PFSK-1 (cell line): ENCODE measurements around the gene MPPED1.

Experiments
- FOXP2 ChIP-seq: optimal IDR thresholded peaks from 2 replicates; pipeline ENCODE3; 2011; ENCODE audit warnings: borderline replicate concordance, control low read depth, inconsistent platforms; ENCODE audit not compliant: insufficient read depth; ENCODE audit errors: extremely low read length, extremely low read depth
- POLR2AphosphoS5 ChIP-seq: IDR thresholded peaks from 2 replicates; pipeline ENCODE4 v1.6.1; 2012; ENCODE audit warnings: low read depth, mild to moderate bottlenecking, control low read depth, low read length, moderate library complexity
- SIN3A ChIP-seq: IDR thresholded peaks from 2 replicates; pipeline ENCODE4 v1.6.1; 2012; ENCODE audit warnings: mild to moderate bottlenecking, low read length, moderate library complexity, borderline replicate concordance; ENCODE audit not compliant: insufficient read depth
- TAF1 ChIP-seq: IDR thresholded peaks from 2 replicates; pipeline ENCODE4 v1.6.1; 2012; ENCODE audit warnings: low read length, control low read depth, borderline replicate concordance; ENCODE audit not compliant: insufficient read depth
- TF ChIP-seq, protein P1 (sequence below), 2 experiments: IDR thresholded peaks; 2 replicates each; pipeline versions ENCODE4 v1.6.1 to v1.8.0; 2011 to 2012; ENCODE audit warnings: low read depth in 2 of 2, low read length in 2 of 2, control low read depth in 1 of 2, inconsistent platforms in 1 of 2, mild to moderate bottlenecking in 1 of 2, moderate library complexity in 1 of 2; ENCODE audit not compliant: insufficient read depth in 1 of 2

MPPED1 gene

GRCh38 chr22:43530349-43531201 is 118.8 kb downstream of the MPPED1 start:
- TF ChIP-seq POLR2AphosphoS5 (no peak), SIN3A (no peak), FOXP2 (no peak)
- TF ChIP-seq, protein P1, sequence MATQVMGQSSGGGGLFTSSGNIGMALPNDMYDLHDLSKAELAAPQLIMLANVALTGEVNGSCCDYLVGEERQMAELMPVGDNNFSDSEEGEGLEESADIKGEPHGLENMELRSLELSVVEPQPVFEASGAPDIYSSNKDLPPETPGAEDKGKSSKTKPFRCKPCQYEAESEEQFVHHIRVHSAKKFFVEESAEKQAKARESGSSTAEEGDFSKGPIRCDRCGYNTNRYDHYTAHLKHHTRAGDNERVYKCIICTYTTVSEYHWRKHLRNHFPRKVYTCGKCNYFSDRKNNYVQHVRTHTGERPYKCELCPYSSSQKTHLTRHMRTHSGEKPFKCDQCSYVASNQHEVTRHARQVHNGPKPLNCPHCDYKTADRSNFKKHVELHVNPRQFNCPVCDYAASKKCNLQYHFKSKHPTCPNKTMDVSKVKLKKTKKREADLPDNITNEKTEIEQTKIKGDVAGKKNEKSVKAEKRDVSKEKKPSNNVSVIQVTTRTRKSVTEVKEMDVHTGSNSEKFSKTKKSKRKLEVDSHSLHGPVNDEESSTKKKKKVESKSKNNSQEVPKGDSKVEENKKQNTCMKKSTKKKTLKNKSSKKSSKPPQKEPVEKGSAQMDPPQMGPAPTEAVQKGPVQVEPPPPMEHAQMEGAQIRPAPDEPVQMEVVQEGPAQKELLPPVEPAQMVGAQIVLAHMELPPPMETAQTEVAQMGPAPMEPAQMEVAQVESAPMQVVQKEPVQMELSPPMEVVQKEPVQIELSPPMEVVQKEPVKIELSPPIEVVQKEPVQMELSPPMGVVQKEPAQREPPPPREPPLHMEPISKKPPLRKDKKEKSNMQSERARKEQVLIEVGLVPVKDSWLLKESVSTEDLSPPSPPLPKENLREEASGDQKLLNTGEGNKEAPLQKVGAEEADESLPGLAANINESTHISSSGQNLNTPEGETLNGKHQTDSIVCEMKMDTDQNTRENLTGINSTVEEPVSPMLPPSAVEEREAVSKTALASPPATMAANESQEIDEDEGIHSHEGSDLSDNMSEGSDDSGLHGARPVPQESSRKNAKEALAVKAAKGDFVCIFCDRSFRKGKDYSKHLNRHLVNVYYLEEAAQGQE (IDR thresholded peaks at IDR 0.05; ENCODE audit: insufficient read depth in 1 of 2, low read depth in 2 of 2, low read length in 2 of 2) = no peak

DNA sequence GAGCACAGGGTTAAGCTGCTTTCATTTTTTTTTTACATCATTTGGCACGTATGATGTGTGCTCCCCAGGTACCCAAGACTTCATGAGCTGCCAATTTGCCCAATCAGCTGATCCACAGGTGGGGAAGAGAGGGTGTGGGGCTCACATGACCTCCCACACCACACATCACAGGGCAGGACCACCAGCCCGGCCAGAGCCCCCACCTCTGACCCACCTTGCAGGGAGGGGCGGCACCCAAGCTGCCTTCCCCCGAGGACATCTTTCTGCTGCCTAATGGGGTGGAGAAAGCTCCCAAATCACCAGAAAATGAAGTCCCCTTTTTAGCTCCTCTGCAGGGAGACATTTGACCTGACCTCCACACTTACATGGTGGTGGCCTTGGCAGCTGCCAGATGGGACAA is 119.8 kb downstream of the MPPED1 start:
- no peak for TF ChIP-seq POLR2AphosphoS5
- no peak for TF ChIP-seq SIN3A
- TF ChIP-seq, protein P1 (IDR thresholded peaks at IDR 0.05; ENCODE audit: insufficient read depth in 1 of 2, low read depth in 2 of 2, low read length in 2 of 2) = no peak
- no peak for TF ChIP-seq FOXP2
- no peak for TF ChIP-seq TAF1

GRCh38 chr22:43532301-43533155 is 120.7 kb downstream of the MPPED1 start:
- no peak for TF ChIP-seq FOXP2
- no peak for TF ChIP-seq POLR2AphosphoS5
- no peak for TF ChIP-seq SIN3A
- TF ChIP-seq, protein P1 (IDR thresholded peaks at IDR 0.05; ENCODE audit: insufficient read depth in 1 of 2, low read depth in 2 of 2, low read length in 2 of 2) = no peak
- TF ChIP-seq TAF1 = no peak

DNA sequence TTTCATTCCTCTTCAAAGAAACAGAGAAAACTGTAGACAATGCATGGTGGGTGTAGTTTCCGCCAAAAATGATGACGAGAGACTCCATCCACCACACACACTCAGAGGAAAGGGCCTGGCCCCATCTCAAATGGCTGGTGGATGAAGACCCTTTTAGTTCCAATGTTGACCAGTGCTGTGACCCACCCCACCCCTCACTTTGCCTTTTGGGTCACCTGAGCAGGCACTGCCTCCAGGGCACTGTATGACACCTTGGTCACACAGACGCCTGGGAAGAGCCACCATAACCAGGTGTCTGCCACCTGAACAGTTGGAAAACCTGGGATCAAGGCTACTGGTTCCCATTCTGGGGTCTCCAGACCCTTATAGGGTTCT is 121.3 kb downstream of the MPPED1 start:
- no peak for TF ChIP-seq POLR2AphosphoS5
- TF ChIP-seq SIN3A = no peak
- TF ChIP-seq FOXP2 = no peak
- TF ChIP-seq, protein P1 (IDR thresholded peaks at IDR 0.05; ENCODE audit: insufficient read depth in 1 of 2, low read depth in 2 of 2, low read length in 2 of 2) = no peak
- no peak for TF ChIP-seq TAF1
